Motor neuron (in vitro differentiated cells): ENCODE results near the gene KMT5C. TPM values are rescaled to one million over a fixed set of nuclear protein-coding genes. Genes with fewer than 3 reads are reported as not detected.
A peak's percentile ranks its signal among the peaks of the same experiment; 100 is the strongest.

Experiments used
- ATAC-seq, 8 experiments: fragments of 200-7000 bp; cut with Tn5 transposase; replicated peaks in 6 of 8; 2 replicates each; pipeline ENCODE4 v1.8.0; 2021; ENCODE audit warnings: mild to moderate bottlenecking in 8 of 8, moderate library complexity in 8 of 8
- H3K27ac ChIP-seq, 2 donors: fragments of 250-450 bp; sonication (Bioruptor Pico); 2 replicates each; pipeline ENCODE4 v1.9.0; 2021; ENCODE audit warnings: antibody characterized with exemption in 2 of 2, mild to moderate bottlenecking in 2 of 2, moderate library complexity in 1 of 2
- H3K4me1 ChIP-seq, 2 donors: fragments of 250-450 bp; sonication (Bioruptor Pico); replicated peaks in 1 of 2; 2 replicates each; pipeline ENCODE4 v1.6.1; 2021; ENCODE audit warnings: antibody characterized with exemption in 2 of 2, mild to moderate bottlenecking in 2 of 2, moderate library complexity in 1 of 2
- H3K4me3 ChIP-seq, 5 donors: fragments of 250-450 bp; sonication (Bioruptor Pico); 2 replicates each; pipeline ENCODE4 v1.9.0; 2021; ENCODE audit warnings: antibody characterized with exemption in 5 of 5, mild to moderate bottlenecking in 5 of 5, moderate library complexity in 4 of 5
- WGBS, 10 experiments: fragments of 450-650 bp; shearing (Covaris generic); methylation state at CpG; one replicate each; pipeline ENCODE4 v1.0.0; 2022; 5-methylcytosine and 5-hydroxymethylcytosine counted together
- in situ Hi-C, 9 experiments: fragments of 400-800 bp; cut with MboI; loops; one replicate each; pipeline ENCODE4 v1.15.0; 2021; ENCODE audit warnings: low sequenced_read_pairs in 9 of 9, low pct_unique_long_range_greater_than_20kb in 2 of 9; ENCODE audit not compliant: unreplicated experiment in 9 of 9
- total RNA-seq, 8 experiments: library from RNA; unstranded; fragments of 300-600 nt; gene quantifications; 2 replicates each; pipeline versions ENCODE4 v1.2.3 to v1.2.4, GENCODE V29; 2022

Gene KMT5C
- total RNA-seq, 8 experiments from 2014 or later: 8.4 to 25.1 (median 20.9) TPM

DNA sequence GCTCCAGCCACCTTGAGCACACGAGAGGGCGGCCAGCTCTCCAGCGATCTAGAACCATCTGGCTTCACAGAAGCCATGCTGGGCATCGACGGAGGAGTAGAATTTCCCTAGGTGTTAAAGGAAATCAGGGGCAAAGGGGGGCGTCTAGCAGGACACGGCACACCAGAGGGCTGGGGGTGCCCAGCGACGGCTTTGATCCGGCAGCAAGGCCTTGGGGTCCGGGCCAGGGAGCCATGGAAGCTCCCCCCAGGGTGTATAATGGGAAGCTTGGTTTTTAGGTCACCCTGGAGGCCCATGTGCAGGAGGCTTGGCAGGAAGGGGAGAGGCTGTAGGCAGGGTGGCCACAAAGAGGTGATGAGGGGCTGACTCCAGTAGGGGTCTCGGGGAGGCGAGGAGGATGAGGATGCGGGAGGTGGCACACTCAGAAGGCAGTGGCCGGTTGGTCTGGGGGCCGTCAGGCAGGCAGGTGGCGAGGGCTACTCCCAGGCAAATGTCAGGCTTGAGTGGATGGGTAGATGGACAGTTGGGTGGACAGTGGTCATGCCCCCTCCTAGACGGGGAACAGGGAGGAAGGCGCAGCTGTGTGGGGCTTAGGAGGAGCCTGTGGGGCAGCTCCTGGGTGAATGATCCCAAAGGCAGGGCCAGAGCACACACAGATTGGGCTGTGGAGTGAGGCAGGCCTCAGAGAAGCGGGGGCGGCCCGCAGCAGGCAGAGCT is 5.6 kb downstream of the KMT5C start:
- H3K4me1 ChIP-seq: peaks cover 25 to 44% of the 10 kb centered on the region in 2 donors
- H3K27ac ChIP-seq: no peak overlapping the region
- no peak for ATAC-seq
- WGBS, 10 experiments: 71 to 100% (median 86%) methylated on average over 3 to 8 of the region's 22 CpGs; no CpG with 5 or more reads in 7 of the 10 experiments
- in situ Hi-C loops: no loop called here
- H3K4me3 ChIP-seq: no peak overlapping the region

DNA sequence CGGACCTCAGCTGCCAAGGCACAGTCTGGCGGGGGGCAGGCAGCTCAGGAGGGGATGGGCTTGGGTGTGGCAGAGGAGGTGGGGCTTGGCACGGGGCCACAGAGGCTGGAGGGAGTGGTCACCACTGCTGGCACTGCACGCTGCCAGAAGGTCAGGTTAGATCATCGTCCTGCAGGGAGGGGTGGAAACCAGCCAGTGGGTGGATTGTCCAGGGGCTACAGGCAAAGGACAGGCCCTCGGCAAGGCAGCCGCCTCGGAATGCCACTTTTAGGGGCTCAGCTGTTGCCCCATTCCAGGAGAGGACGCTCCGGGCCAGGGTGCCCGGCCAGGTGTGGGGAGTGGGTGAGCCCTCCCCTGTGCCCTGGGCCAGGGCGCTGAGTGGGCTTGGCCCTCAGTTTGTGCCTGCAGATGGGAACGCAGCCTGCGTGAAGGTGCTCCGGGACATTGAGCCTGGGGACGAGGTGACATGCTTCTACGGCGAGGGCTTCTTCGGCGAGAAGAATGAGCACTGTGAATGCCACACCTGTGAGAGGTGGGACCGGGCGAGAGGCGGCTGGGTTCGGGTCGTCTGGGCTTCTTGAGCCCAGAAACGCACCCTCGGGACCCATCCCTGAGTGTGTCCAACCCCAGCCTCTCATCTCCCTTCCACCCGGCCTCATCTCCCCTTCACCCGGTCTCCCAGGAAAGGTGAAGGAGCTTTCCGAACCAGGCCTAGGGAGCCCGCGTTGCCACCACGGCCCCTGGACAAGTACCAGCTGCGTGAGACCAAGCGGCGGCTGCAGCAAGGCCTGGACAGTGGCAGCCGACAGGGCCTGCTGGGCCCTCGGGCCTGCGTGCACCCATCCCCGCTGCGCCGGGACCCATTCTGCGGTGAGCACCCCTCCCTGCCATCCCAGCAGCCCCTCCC is 6.4 kb downstream of the KMT5C start:
- peaks cover 25 to 44% of the 10 kb centered on the region in 2 donors for H3K4me1 ChIP-seq
- no peak overlapping the region for H3K4me3 ChIP-seq
- peak in 7 of 8 experiments; percentile 6 to 61 (median 37) for ATAC-seq
- 70 to 100% (median 95%) methylated on average over 2 to 12 of the region's 43 CpGs; no CpG with 5 or more reads in 6 of the 10 experiments for WGBS, 10 experiments
- H3K27ac ChIP-seq: no peak overlapping the region
- in situ Hi-C loops: no loop called here

DNA sequence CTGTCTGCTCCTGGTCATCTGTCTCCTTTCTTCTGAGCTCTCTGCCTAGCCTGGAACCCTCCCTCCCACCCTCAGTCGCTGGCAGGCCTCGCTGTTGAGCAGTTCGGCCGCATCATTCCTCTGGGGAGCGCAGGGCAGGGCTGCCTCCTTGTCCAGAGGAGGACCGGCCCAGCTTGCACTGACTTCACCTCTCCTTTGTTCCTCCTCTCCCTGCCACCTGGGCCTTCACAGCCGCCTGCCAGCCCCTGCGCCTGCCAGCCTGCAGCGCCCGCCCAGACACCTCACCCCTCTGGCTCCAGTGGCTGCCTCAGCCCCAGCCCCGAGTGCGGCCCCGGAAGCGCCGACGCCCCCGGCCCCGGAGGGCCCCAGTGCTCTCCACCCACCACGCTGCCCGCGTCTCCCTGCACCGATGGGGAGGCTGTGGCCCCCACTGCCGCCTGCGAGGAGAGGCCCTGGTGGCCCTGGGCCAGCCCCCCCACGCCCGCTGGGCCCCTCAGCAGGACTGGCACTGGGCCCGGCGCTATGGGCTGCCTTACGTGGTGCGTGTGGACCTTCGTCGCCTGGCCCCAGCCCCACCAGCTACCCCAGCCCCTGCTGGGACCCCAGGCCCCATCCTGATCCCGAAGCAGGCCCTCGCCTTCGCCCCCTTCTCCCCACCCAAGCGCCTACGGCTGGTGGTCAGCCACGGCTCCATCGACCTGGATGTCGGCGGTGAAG is 7.2 kb downstream of the KMT5C start:
- no peak overlapping the region for H3K4me3 ChIP-seq
- in situ Hi-C loops: no loop called here
- peak in 5 of 8 experiments; percentile 9 to 29 (median 18) for ATAC-seq
- WGBS, 10 experiments: no CpG with 5 or more reads among the region's 41 CpGs
- peak overlapping the region in 1 of 2 donors; percentile 32 for H3K27ac ChIP-seq
- H3K4me1 ChIP-seq: peaks cover 22 to 38% of the 10 kb centered on the region in 2 donors

DNA sequence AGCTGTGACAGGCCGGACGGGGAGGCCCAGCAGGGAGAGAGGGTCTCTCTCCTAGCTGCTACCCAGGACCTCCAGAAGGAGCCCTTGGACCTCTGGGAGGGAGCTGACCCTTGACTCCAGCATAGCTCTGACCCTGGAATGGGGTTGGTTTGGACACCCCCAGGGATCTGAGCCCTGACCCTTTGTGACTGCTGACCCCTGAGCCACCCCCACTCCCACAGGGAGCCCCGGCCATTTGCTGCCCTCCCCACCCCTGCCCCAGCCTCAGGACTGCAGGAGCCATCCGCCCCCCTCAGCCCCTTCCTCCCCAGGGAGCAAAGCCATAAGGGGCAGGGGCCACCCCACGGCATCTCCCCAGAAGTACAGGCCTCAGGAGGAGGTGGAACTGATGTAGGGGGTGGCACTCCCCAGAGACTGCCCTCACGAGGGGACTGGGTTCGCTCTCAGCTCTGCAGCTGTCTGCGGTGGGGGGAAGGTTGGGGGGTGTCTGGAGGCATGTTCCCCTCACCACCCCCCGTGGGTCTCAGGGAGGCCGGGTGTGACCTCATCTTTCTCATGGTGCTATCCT is 7.8 kb downstream of the KMT5C start:
- Histone ChIP-seq H3K4me1 (peaks cover 22 to 38% of the 10 kb centered on the region in 2 donors), H3K4me3 (no peak overlapping the region), H3K27ac (peak overlapping the region in 1 of 2 donors; percentile 14)
- peak in 1 of 8 experiments; percentile 1 for ATAC-seq
- in situ Hi-C loops: no loop called here
- 20% methylated on average over 1 of the region's 10 CpGs; no CpG with 5 or more reads in 9 of the 10 experiments for WGBS, 10 experiments

DNA sequence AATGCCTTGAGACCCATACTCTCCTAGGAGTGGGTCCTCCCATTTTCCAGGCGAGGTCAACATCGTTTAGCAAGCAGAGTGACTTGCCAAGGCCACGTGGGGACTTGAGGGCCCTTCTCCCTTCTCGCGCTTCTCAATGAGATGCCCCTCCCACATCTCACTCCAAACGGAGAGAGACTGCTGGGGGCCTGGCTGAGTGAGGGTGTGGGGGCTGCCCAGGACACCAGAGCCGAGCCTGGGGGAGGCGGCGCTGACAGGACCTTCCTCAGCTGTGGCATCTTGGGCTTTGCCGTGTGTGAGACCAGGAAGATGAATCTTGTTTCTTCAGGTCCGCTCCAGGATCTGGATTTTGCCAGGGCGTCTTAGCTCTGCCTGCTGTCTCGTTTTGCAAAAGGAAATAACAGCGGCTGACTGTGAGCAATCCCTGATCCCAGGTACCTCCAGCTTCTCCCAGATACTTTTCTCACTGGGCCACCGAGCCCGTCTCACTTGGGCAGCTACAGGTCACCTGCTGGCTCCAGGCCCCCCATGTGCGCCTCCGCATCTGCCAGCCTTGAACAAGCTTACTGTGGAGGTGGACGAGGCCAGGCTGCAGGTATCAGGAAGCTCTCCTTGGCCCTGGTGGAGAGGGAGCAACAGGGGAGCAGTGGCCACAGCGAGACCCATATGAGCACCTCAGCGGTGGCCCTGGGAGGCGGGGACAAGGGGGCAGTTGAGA is 8.8 kb downstream of the KMT5C start:
- Histone ChIP-seq H3K27ac (peak overlapping the region in 1 of 2 donors; percentile 42), H3K4me1 (peaks cover 29 to 44% of the 10 kb centered on the region in 2 donors), H3K4me3 (no peak overlapping the region)
- 0 to 100% (median 66%) methylated on average over 1 to 5 of the region's 22 CpGs; no CpG with 5 or more reads in 4 of the 10 experiments for WGBS, 10 experiments
- ATAC-seq: peak in 5 of 8 experiments; percentile 37 to 65 (median 64)
- in situ Hi-C loops: no loop called here

DNA sequence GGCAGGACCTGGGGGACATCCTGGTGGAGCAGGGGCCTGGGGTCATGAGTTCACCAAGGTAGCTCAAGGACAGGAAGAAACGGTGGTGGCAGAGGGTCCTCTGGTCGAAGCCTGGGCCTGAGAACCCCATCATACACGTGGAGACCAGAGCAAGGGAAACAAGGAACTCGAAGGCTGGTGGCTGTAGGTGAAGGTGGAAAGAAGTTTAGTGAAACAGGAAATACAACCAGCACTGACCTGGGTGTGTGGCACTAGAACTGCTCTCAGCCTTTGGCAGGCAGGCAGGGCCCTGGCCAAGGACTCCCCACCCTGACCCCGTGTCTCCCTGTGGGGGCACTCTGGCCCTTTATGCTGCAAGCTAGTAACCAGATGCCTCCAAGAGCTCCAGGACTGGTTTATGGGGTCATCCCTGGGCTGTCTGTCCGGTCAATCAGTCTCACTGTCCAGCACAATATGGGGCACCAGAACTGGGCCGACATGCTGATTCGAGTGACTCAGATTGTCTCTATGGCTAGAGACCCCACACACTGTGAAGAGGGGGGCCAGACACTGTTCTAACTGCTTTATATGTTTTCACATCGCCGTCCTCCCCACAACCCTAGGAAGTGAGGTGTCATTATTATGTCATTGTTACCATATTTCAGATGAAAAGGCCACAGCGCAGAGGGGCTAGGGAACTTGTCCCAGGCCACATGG is 11.1 kb downstream of the KMT5C start:
- Histone ChIP-seq H3K4me3 (no peak overlapping the region), H3K4me1 (peaks cover 29 to 48% of the 10 kb centered on the region in 2 donors), H3K27ac (no peak overlapping the region)
- 33 to 97% (median 80%) methylated on average over 1 to 7 of the region's 11 CpGs; no CpG with 5 or more reads in 3 of the 10 experiments for WGBS, 10 experiments
- in situ Hi-C loops: no loop called here
- no peak for ATAC-seq

DNA sequence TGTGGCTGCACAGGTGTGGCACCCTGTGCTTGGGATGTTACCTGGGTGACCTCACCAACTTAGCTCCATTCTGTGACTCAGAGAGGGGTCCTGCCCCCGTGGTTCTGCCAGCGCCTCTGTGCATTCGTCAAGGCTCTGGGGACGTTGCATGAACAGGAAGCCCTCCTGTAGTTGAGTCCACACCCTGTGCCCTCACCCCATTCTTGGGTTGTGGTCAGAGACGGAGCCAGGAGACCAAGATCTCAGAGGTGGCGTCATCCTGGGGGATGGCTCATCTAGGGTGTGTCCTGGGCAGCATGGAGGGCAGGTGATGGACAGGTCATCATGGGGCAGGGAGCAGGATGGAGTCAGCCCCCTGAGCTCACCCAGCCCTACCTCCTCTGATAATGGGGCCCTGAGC is 12.4 kb downstream of the KMT5C start:
- ATAC-seq: peak in 1 of 8 experiments; percentile 2
- 90 to 100% methylated on average over 1 to 2 of the region's 6 CpGs; no CpG with 5 or more reads in 8 of the 10 experiments for WGBS, 10 experiments

DNA sequence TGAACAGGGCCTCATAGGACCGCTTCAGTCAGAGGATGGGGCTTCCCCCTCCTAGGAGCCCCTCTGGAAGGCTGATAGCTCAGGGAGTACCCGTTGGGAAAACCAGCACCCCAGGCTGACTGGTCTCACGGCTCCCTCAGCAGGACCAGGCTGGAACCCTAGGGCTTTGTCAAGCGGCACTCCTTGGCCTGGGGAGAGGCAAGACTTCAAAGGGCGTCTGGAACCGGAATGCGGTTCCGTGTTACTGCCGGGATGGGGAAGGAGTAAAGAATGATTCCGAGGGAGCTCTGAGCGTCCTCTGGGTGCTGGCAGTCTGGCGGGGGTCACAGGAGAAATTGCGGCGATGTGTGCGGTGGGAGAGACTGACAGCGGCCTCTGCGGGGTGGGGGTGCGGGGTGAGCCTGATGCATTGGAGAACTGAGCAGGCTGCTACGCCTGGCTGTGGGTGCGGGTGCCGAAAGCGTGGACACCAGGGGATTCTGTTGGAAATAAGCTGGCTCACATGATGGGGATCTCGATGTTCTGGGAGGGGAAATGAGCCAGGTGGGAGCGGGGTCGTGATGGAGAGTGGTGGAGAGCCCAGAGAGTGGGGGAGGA is 13.0 kb downstream of the KMT5C start:
- no peak overlapping the region for H3K4me3 ChIP-seq
- in situ Hi-C loops: no loop called here
- 0 to 100% (median 75%) methylated on average over 1 to 2 of the region's 25 CpGs; no CpG with 5 or more reads in 6 of the 10 experiments for WGBS, 10 experiments
- no peak for ATAC-seq
- H3K4me1 ChIP-seq: peaks cover 23 to 32% of the 10 kb centered on the region in 2 donors
- no peak overlapping the region for H3K27ac ChIP-seq

More for the DNA sequence above, 12.4 kb downstream of the KMT5C start:
- H3K4me3 ChIP-seq: no peak overlapping the region
- H3K27ac ChIP-seq: no peak overlapping the region
- in situ Hi-C loops: no loop called here
- H3K4me1 ChIP-seq: peaks cover 29 to 37% of the 10 kb centered on the region in 2 donors

DNA sequence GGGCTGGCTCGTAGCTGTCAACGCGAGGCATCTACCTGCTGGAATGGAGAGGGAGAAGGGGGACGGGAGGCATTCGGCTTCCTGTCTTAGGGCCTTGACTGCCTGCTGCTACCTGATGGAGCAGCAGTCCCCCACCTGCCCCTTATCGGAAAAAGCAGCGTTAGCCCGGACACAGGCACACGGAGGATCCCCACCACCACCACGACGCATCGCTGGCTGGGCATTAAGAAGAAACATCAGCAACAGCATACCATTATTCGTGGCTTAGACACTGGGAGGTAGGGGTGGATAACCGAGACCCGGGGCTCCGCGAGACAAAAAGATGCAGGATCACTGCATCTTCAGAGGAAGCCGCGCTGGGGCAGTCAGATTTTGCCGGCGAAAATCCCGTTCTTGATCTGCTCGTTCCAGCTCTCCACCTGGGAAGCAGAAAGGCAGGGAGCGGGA is 13.7 kb downstream of the KMT5C start:
- peak overlapping the region; percentile 28 to 46 (median 38) for H3K4me3 ChIP-seq
- in situ Hi-C loops: no loop called here
- ATAC-seq: peak in 4 of 8 experiments; percentile 9 to 13 (median 12)
- no peak overlapping the region for H3K27ac ChIP-seq
- WGBS, 10 experiments: 0 to 7% (median 0%) methylated on average over 1 to 4 of the region's 24 CpGs; no CpG with 5 or more reads in 3 of the 10 experiments
- H3K4me1 ChIP-seq: peaks cover 16 to 25% of the 10 kb centered on the region in 2 donors

DNA sequence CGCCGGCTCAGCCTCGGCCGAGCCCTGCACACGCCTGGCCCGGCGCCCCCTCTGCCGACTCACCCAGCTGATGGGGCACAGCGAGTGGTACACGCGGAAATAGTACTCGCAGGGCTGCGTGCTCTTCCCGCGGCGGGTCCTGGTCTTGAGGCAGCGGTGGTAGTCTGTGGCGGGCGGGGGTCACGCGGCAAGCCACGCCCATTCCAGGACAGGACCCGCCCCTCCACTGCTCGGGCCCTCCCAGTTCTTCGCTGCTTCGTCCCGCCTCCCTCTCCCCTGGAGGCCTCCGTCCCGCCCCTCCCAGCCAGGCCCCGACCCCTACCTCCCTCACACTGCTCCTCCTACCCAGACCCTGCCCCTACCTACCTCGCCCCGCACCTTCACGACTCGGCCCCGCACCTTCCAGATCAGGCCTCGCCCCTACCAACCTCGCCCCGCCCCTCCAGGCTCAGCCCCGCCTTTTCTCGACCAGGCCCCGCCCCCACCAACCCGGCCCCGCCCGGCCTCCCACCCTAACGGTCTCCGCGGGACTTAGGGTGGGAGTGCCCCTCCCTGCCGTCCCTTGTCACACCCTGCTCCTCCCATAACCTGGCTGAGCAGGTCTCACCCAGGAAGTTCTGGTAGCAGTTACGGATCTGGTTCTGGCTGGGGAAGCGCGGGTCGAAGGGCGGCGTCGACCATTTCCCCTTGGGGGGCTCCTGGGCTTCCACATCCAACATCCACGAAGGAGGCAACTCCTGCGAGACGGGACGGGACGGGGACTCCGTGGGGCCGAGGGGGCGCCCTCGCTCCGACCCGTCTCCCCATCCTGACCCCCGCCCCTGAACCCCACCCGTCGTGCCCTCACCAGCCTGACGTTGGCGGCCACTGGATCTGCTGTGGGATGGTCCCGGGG is 14.4 kb downstream of the KMT5C start:
- Histone ChIP-seq H3K27ac (no peak overlapping the region), H3K4me3 (peak overlapping the region; percentile 28 to 46 (median 38)), H3K4me1 (peaks cover 9 to 18% of the 10 kb centered on the region in 2 donors)
- peak; percentile 79 to 92 (median 86) for ATAC-seq
- WGBS, 10 experiments: no CpG with 5 or more reads among the region's 72 CpGs
- in situ Hi-C loops: no loop called here
